SH-SY5Y (cell line): ENCODE results near the gene SAP30BP.

Experiments
- GATA2 ChIP-seq: IDR thresholded peaks from 2 replicates; pipeline ENCODE4 v1.6.1; 2011; ENCODE audit warnings: mild to moderate bottlenecking, low read depth, low read length
- GATA3 ChIP-seq: IDR thresholded peaks from 2 replicates; pipeline ENCODE4 v1.6.1; 2011; ENCODE audit warnings: low read depth, mild to moderate bottlenecking, low read length, moderate library complexity

DNA sequence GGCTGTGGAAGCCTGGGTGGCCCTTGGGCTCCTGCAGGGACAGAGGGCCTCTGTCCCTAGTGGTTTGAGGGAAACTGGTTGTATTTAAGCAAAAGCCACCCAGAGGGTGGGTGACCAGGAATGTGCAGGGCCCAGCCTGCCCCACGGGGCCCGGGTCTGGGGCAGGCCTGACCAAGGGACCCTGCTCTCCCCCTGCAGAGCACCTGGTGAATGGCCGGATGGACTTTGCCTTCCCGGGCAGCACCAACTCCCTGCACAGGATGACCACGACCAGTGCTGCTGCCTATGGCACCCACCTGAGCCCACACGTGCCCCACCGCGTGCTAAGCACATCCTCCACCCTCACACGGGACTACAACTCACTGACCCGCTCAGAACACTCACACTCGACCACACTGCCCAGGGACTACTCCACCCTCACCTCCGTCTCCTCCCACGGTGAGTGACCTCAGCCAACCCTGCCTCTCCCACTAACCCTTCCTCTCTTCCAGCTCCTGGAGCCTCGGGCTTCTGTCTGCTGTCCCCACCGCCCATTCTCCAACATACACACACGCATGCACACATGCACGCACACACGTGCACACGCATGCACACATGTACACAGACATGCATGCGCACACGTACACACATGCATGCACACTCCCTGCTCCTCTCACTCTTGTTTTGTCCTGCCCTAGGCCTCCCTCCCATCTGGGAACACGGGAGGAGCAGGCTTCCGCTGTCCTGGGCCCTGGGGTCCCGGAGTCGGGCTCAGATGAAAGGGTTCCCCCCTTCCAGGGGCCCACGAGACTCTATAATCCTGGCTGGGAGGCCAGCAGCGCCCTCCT lies 87.5 kb downstream of the SAP30BP start:
- TF ChIP-seq GATA3, result no peak
- no peak for TF ChIP-seq GATA2
